ENCODE results near the gene TENM4.

Gene TENM4

DNA sequence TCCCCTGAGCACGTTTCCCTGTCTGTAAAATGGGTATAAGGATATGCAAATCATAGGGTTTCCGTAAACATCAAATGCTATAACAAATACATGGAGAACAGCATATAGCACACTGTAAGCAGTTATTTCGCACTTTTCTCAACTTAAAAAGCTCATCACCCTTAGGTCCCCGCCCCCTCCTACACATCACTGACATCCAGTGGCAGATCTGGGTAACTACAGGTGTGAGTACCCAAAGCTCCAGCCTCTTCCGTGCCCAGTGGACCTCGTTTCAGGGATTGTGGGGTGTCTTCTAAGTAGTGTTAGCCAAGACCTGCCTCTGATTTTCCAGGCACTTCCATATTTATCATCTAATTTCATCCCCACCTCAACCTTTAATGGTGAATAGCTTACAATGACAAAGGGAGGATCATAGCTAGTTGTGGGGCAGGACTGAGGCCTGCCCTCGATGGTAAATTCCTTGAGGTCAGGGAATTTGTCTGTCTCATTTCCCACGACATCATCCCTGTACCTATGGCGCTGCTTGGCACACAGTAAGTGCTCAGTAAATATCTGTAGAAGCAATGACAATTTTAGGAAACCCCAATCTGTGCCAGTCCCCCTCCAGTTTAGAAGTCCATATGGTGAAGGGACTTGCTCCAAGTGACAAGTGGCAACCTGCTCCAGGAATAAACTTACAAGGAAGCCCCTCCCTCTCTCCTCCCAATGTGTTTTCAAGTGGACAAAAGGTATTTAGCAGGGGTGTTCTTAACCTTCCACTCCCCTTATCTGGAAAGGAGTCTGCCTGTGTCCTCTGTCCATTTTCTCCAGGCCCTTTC is 340.5 kb downstream of the TENM4 start:
- H3K36me3 ChIP-seq (ENCODE audit: control insufficient read depth in 2 of 2, insufficient read depth in 1 of 2, low read length in 2 of 2), result no peaks in the 10 kb centered on the region
- TF ChIP-seq ZNF146 (tag by site-specific recombination; IDR thresholded peaks at IDR 0.05) (no peak), ZNF654 (tag by site-specific recombination; IDR thresholded peaks at IDR 0.05; ENCODE audit: low read depth) (peak; percentile 77), ZNF768 (tag by site-specific recombination; IDR thresholded peaks at IDR 0.05) (no peak), KLF9 (tag by site-specific recombination; IDR thresholded peaks at IDR 0.05; ENCODE audit: low read depth) (peak; percentile 59)
- TF ChIP-seq, protein P1, sequence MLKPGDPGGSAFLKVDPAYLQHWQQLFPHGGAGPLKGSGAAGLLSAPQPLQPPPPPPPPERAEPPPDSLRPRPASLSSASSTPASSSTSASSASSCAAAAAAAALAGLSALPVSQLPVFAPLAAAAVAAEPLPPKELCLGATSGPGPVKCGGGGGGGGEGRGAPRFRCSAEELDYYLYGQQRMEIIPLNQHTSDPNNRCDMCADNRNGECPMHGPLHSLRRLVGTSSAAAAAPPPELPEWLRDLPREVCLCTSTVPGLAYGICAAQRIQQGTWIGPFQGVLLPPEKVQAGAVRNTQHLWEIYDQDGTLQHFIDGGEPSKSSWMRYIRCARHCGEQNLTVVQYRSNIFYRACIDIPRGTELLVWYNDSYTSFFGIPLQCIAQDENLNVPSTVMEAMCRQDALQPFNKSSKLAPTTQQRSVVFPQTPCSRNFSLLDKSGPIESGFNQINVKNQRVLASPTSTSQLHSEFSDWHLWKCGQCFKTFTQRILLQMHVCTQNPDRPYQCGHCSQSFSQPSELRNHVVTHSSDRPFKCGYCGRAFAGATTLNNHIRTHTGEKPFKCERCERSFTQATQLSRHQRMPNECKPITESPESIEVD (tag by site-specific recombination; IDR thresholded peaks at IDR 0.05), result no peak
- H3K9me3 ChIP-seq (ENCODE audit: control insufficient read depth, insufficient read depth, low read depth, low read length), result no peaks in the 10 kb centered on the region
- no peak overlapping the region for H3K27ac ChIP-seq (ENCODE audit: extremely low read depth, low read depth, low read length)
- H3K4me1 ChIP-seq (ENCODE audit: control insufficient read depth, insufficient read depth, low read length), result no peaks in the 10 kb centered on the region
- no peak overlapping the region for H3K4me3 ChIP-seq (ENCODE audit: low read depth, low read length)
- ChIA-PET POLR2A (no interaction called here), CTCF (interaction anchor here (0.6 to 5.1 kb wide), 32 partner anchors 9 to 520 kb away, joined by 3 to 73 read pairs (median 4); no protein-coding TSS in a partner anchor)

DNA sequence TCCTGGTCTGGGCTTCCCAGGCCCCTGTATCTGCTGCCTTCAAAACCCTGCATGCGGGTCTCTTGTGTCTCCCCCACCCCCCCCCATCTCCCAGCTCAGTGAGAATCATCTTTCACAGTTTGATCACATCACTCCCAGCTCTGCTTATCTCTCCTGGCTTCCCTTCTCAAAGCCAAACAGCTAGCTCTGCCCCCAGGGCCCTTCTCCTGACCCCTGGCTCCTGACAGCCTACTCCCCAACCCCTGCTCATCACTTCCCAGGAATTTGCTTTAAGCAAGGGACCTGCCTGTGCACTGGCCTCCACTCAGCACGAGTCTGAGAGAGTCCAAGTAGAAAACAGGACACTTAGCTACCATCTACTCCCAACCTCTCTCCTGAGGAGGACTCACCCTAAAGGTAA is 342.7 kb downstream of the TENM4 start:
- H3K9me3 ChIP-seq (ENCODE audit: control insufficient read depth, insufficient read depth, low read depth, low read length), result no peaks in the 10 kb centered on the region
- no peaks in the 10 kb centered on the region for H3K36me3 ChIP-seq (ENCODE audit: control insufficient read depth in 2 of 2, insufficient read depth in 1 of 2, low read length in 2 of 2)
- POLR2A ChIA-PET, result interaction anchor here (0.6 kb wide), 1 partner anchor 25 kb away, joined by 8 read pairs; no protein-coding TSS in a partner anchor
- no peak for TF ChIP-seq ZNF654 (tag by site-specific recombination; IDR thresholded peaks at IDR 0.05; ENCODE audit: low read depth)
- TF ChIP-seq EGR2 (tag by site-specific recombination; IDR thresholded peaks at IDR 0.05; ENCODE audit: low read depth), result no peak
- TF ChIP-seq ZNF571 (tag by site-specific recombination; IDR thresholded peaks at IDR 0.05), result no peak
- no peak overlapping the region for H3K4me3 ChIP-seq (ENCODE audit: low read depth, low read length)
- H3K27ac ChIP-seq (ENCODE audit: extremely low read depth, low read depth, low read length), result no peak overlapping the region
- H3K4me1 ChIP-seq (ENCODE audit: control insufficient read depth, insufficient read depth, low read length), result no peaks in the 10 kb centered on the region
- CTCF ChIA-PET, result interaction anchor here (5.1 kb wide), 1 partner anchor 453 kb away, joined by 73 read pairs; no protein-coding TSS in a partner anchor

DNA sequence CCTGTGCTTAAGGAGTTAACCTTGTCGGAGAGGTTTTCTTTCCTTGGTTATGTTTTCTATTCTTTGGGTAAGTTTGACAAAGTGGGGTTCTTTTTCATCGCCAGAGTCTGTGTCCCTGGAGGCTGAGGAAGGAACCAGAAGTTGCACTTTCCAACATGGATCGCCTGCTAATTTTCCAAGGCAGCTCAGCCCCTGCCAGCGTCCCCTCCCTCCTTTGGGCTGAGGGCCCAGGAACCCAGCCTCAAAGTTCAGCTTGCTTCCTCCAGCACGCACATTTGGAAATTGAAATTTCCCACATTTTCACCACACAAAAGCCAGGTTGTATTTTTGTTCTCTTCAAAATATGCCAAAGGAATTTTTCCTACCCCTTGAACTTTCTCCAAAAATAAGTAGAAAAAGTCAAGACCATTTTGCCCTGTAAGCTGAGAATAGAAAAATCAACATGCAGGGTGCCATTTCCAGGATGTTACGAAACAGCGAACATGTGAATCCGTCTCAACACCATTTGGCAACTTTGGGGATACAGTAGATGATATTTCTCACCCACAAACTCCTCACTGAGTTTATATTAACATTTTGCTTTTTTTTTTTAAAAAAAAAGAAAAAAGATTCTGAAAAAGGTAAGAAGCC is 343.5 kb downstream of the TENM4 start:
- Histone ChIP-seq H3K4me3 (ENCODE audit: low read depth, low read length) (no peak overlapping the region), H3K27ac (ENCODE audit: extremely low read depth, low read depth, low read length) (no peak overlapping the region), H3K36me3 (ENCODE audit: control insufficient read depth in 2 of 2, insufficient read depth in 1 of 2, low read length in 2 of 2) (no peaks in the 10 kb centered on the region), H3K4me1 (ENCODE audit: control insufficient read depth, insufficient read depth, low read length) (no peaks in the 10 kb centered on the region), H3K9me3 (ENCODE audit: control insufficient read depth, insufficient read depth, low read depth, low read length) (no peaks in the 10 kb centered on the region)
- no peak for TF ChIP-seq ZNF677 (tag by site-specific recombination; IDR thresholded peaks at IDR 0.05)
- no peak for TF ChIP-seq ZBTB48 (tag by site-specific recombination; IDR thresholded peaks at IDR 0.05)
- TF ChIP-seq ZSCAN23 (tag by site-specific recombination; IDR thresholded peaks at IDR 0.05), result no peak
- TF ChIP-seq, protein P2, sequence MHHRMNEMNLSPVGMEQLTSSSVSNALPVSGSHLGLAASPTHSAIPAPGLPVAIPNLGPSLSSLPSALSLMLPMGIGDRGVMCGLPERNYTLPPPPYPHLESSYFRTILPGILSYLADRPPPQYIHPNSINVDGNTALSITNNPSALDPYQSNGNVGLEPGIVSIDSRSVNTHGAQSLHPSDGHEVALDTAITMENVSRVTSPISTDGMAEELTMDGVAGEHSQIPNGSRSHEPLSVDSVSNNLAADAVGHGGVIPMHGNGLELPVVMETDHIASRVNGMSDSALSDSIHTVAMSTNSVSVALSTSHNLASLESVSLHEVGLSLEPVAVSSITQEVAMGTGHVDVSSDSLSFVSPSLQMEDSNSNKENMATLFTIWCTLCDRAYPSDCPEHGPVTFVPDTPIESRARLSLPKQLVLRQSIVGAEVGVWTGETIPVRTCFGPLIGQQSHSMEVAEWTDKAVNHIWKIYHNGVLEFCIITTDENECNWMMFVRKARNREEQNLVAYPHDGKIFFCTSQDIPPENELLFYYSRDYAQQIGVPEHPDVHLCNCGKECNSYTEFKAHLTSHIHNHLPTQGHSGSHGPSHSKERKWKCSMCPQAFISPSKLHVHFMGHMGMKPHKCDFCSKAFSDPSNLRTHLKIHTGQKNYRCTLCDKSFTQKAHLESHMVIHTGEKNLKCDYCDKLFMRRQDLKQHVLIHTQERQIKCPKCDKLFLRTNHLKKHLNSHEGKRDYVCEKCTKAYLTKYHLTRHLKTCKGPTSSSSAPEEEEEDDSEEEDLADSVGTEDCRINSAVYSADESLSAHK (tag by site-specific recombination; IDR thresholded peaks at IDR 0.05), result no peak
- TF ChIP-seq, protein P3, sequence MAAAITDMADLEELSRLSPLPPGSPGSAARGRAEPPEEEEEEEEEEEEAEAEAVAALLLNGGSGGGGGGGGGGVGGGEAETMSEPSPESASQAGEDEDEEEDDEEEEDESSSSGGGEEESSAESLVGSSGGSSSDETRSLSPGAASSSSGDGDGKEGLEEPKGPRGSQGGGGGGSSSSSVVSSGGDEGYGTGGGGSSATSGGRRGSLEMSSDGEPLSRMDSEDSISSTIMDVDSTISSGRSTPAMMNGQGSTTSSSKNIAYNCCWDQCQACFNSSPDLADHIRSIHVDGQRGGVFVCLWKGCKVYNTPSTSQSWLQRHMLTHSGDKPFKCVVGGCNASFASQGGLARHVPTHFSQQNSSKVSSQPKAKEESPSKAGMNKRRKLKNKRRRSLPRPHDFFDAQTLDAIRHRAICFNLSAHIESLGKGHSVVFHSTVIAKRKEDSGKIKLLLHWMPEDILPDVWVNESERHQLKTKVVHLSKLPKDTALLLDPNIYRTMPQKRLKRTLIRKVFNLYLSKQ (tag by site-specific recombination; IDR thresholded peaks at IDR 0.05; ENCODE audit: borderline replicate concordance), result no peak
- TF ChIP-seq SP7 (tag by site-specific recombination; IDR thresholded peaks at IDR 0.05), result no peak
- ChIA-PET CTCF (interaction anchor here (0.9 kb wide), 1 partner anchor 8 kb away, joined by 3 read pairs; no protein-coding TSS in a partner anchor), POLR2A (no interaction called here)
